GM18526 (cell line): ENCODE measurements around the gene CDK9.

Experiments
- POLR2A ChIP-seq: IDR thresholded peaks from 3 replicates; pipeline ENCODE4 v1.6.1; 2011; ENCODE audit not compliant: insufficient read length; ENCODE audit errors: extremely low read depth

Gene CDK9

DNA sequence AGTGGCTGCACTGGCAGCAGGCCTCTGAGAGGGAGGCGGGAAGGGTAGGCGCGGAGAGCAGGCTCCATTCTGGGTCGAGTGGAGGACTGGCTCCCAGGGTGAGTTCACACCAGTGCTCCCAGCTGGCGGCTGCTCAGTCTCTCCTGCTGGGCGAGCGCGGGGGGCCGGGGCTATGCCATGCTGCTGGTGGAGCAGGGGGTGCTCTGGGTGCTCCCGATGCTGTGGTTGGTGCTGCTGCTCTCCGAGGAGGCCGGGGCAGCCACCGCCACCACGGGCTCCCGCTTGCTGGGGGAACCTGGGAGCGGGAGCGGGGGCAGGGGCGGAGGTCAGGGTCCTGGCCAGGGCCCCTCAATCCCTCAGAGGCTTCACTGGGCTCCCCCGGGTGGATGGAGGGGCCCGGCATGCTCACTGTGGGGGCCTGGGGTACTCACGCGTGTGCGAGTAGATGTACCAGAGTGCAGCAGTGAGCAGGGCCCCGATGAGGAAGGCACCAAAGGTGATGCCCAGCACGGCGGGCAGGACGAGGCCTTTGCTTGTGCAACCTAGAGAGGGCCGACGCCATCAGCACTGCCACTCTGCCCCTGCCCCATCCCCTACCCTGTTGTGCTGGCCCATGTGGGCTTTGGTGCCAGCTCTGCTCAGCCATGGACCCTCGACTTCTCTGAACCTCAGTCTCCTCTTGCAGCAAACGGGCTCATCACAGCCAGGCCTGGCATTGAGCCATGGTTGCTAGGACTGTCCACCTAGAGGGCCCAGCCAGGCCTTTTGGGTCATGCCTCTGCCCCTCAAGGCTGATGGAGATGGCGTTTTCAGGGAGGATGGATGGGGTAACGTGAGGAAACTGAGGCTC, 29.9 kb downstream of the CDK9 start:
- TF ChIP-seq POLR2A, result no peak

DNA sequence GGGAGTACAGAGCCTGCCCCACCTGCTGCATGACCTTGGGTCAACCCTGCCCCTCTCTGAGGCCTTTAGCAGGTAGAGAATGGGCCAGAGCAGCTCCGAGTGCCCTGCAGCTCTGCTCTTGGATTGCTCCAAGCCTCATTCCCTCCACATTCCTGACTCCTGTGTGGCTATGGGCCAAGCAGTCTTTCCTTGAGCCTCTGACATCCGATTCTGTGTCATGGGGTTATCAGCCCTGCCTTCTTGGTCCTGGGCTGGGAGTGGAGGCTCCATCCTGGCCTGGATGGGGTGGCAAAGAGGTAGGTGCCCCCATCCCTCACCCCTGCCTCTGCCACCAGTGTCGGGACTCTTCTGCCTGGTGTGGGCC, 30.5 kb downstream of the CDK9 start:
- no peak for TF ChIP-seq POLR2A

DNA sequence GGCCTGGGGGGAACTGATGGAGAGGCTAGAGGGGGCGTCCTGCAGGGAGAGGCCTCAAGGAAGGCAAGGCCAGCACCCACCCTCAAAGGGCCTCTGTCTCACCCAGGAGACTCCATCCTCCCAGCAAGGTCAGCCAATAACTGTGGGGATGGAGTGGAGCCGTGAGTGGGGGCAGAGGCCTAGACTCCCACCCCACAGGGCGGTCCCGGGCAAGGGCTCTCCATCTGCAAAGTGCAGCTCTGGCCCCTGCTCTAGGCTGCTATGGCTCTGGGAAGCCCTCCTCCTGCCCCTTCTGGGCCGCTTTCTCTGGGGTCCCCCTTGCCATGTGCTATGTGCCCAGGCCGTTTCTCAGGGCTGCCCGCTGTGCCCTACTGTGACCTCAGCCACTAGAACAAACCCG, 30.9 kb downstream of the CDK9 start:
- TF ChIP-seq POLR2A, result no peak

- TF ChIP-seq POLR2A, result no peak
Observed at GRCh38 chr9:127817881-127818434, 32.1 kb downstream of the CDK9 start.

GRCh38 chr9:127818574-127818973, 32.7 kb downstream of the CDK9 start:
- TF ChIP-seq POLR2A, result no peak

DNA sequence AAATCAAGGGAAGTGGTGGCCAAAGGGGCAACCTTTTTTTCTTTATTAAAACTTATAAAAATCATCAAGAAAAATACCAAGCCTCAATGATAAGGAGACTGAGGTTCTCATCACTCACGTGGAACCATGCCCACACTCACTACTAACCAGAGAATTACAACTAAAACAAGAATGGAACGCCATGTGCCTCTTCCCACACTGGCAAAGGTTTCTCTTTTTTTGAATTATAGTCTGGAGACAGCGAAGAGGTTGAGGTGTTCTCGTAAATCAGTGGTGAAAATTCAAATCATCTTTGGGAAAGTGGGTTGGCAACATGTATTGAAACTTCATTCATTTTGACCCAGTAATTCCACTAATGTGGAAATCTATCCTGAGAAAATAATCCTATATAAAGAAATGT, 36.3 kb downstream of the CDK9 start:
- no peak for TF ChIP-seq POLR2A

GRCh38 chr9:127825319-127826051, 39.7 kb downstream of the CDK9 start:
- TF ChIP-seq POLR2A, result no peak

- TF ChIP-seq POLR2A, result no peak
Observed at GRCh38 chr9:127826253-127826913, 40.5 kb downstream of the CDK9 start.

GRCh38 chr9:127828262-127829031, 42.6 kb downstream of the CDK9 start:
- no peak for TF ChIP-seq POLR2A

DNA sequence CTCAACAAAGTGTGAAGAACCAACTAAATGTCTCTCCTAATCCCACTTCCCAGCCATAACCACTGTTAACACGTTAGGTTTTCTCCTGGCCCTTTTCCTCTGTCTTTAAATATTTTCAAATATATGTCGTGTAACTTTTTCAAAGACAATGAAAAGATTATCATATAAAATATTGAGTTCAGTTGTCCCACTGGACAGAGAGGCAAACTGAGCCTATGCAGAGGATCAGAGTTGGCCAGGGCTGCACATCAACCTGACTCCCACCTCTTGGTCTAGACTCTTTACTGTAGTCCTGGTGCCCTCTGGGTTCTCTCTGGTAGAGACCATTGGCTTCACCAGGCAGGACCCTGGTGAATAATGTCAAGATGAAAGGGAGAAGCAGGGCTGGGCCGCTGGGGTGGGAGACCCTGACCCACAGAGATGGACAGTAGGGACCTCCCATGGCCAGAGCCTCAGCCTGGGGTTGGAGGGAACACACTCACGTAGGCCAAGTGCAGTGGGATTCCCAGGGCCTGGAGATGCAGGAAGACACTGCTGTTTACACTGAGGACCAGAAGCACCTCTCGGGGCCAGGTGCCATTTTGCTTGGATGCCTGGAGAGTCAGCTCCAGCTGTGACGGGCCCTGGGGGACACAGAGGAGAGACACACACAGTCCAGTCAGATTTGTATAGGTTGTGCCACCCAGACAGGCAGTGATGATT, 43.5 kb downstream of the CDK9 start:
- TF ChIP-seq POLR2A, result no peak

- TF ChIP-seq POLR2A, result no peak
Observed at GRCh38 chr9:127832248-127832647, 46.4 kb downstream of the CDK9 start.

DNA sequence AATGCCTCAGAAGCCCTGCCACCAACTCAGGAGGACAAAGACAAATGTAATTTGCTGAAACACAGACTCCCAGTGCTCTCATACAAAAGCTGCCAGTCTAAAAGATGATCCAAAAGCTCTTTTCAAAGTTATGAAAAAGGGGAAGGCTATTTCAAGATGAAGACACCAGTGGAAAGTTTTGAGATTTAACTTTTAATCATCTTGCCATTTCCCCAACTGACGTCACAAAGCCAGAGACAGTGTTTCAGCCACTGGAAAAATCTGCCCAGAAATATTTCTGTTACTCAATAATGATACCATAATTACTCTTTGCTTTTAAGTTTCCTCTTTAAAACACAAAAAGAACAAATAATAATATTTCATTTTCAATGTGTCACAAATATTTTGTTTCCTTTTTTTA, 47.7 kb downstream of the CDK9 start:
- TF ChIP-seq POLR2A, result no peak

GRCh38 chr9:127835991-127836516, 50.2 kb downstream of the CDK9 start:
- no peak for TF ChIP-seq POLR2A

- no peak for TF ChIP-seq POLR2A
Observed at GRCh38 chr9:127837346-127837745, 51.5 kb downstream of the CDK9 start.
